HEK293 (cell line): Measurements from ENCODE around the gene LPIN3.
A peak's percentile ranks its signal among the peaks of the same experiment; 100 is the strongest.

Experiments
- GFI1B ChIP-seq: fragments of 450-650 bp; formaldehyde crosslinking; IDR thresholded peaks from 2 replicates; pipeline ENCODE4 v1.5.1; 2016; ENCODE audit warnings: missing biosample characterization, missing genetic modification characterization
- HOXC10 ChIP-seq: sonication (generic); formaldehyde crosslinking; IDR thresholded peaks from 2 replicates; pipeline ENCODE4 v1.8.1; 2023; ENCODE audit warnings: mild to moderate bottlenecking, missing genetic modification reagents
- KLF16 ChIP-seq: fragments of 450-650 bp; formaldehyde crosslinking; IDR thresholded peaks from 2 replicates; pipeline ENCODE4 v1.5.1; 2017; ENCODE audit warnings: missing biosample characterization, missing genetic modification characterization
- MZF1 ChIP-seq: fragments of 450-650 bp; formaldehyde crosslinking; IDR thresholded peaks from 2 replicates; pipeline ENCODE4 v1.5.1; 2017; ENCODE audit warnings: missing biosample characterization, missing genetic modification characterization, borderline replicate concordance
- ZBTB7A ChIP-seq: fragments of 450-650 bp; formaldehyde crosslinking; IDR thresholded peaks from 2 replicates; pipeline ENCODE4 v1.5.1; 2016; ENCODE audit warnings: low read depth, missing biosample characterization, missing genetic modification characterization
- ZFP41 ChIP-seq: fragments of 450-650 bp; formaldehyde crosslinking; IDR thresholded peaks from 2 replicates; pipeline ENCODE4 v1.5.1; 2016; ENCODE audit warnings: missing biosample characterization, missing genetic modification characterization, borderline replicate concordance
- ZIC2 ChIP-seq: fragments of 450-650 bp; formaldehyde crosslinking; IDR thresholded peaks from 2 replicates; pipeline ENCODE4 v1.5.1; 2016; ENCODE audit warnings: missing biosample characterization, missing genetic modification characterization
- ZNF155 ChIP-seq: fragments of 450-650 bp; formaldehyde crosslinking; IDR thresholded peaks from 2 replicates; pipeline ENCODE4 v1.5.1; 2016; ENCODE audit warnings: missing biosample characterization, missing genetic modification characterization
- ZNF404 ChIP-seq: fragments of 450-650 bp; formaldehyde crosslinking; IDR thresholded peaks from 2 replicates; pipeline ENCODE4 v1.5.1; 2017; ENCODE audit warnings: missing biosample characterization, missing genetic modification characterization
- ZNF426 ChIP-seq: fragments of 450-650 bp; formaldehyde crosslinking; IDR thresholded peaks from 2 replicates; pipeline ENCODE4 v1.5.1; 2017; ENCODE audit warnings: missing biosample characterization, missing genetic modification characterization, mild to moderate bottlenecking, inconsistent platforms, moderate library complexity
- ZNF549 ChIP-seq: fragments of 450-650 bp; IDR thresholded peaks from 2 replicates; pipeline ENCODE4 v1.5.1; 2018; ENCODE audit warnings: missing biosample characterization, missing genetic modification characterization, mild to moderate bottlenecking, inconsistent platforms, moderate library complexity
- ZNF76 ChIP-seq: fragments of 450-650 bp; formaldehyde crosslinking; IDR thresholded peaks from 2 replicates; pipeline ENCODE4; 2016; ENCODE audit warnings: low read depth, missing biosample characterization, missing genetic modification characterization, borderline replicate concordance
- TF ChIP-seq, protein P1 (sequence below): fragments of 450-650 bp; formaldehyde crosslinking; IDR thresholded peaks from 2 replicates; pipeline ENCODE4 v1.5.1; 2016; ENCODE audit warnings: missing biosample characterization, missing genetic modification characterization
- TF ChIP-seq, protein P2 (sequence below): fragments of 450-650 bp; formaldehyde crosslinking; IDR thresholded peaks from 2 replicates; pipeline ENCODE4 v1.5.1; 2016; ENCODE audit warnings: missing biosample characterization, missing genetic modification characterization, borderline replicate concordance
- TF ChIP-seq, protein P3 (sequence below): fragments of 450-650 bp; formaldehyde crosslinking; IDR thresholded peaks from 2 replicates; pipeline ENCODE4 v1.5.0; 2017; ENCODE audit warnings: missing biosample characterization, missing genetic modification characterization, borderline replicate concordance
- TF ChIP-seq, protein P4 (sequence below): fragments of 450-650 bp; formaldehyde crosslinking; IDR thresholded peaks from 2 replicates; pipeline ENCODE4 v1.5.1; 2016; ENCODE audit warnings: missing biosample characterization, missing genetic modification characterization
- TF ChIP-seq, protein P5 (sequence below): fragments of 450-650 bp; formaldehyde crosslinking; IDR thresholded peaks from 2 replicates; pipeline ENCODE4 v1.5.1; 2016; ENCODE audit warnings: missing biosample characterization, missing genetic modification characterization
- TF ChIP-seq, protein P6 (sequence below): fragments of 450-650 bp; formaldehyde crosslinking; IDR thresholded peaks from 2 replicates; pipeline ENCODE4 v1.5.1; 2016; ENCODE audit warnings: missing biosample characterization, missing genetic modification characterization
- TF ChIP-seq, protein P7 (sequence below): fragments of 450-650 bp; formaldehyde crosslinking; IDR thresholded peaks from 2 replicates; pipeline ENCODE4 v1.5.1; 2016; ENCODE audit warnings: missing biosample characterization, missing genetic modification characterization, low read depth

LPIN3 gene

DNA sequence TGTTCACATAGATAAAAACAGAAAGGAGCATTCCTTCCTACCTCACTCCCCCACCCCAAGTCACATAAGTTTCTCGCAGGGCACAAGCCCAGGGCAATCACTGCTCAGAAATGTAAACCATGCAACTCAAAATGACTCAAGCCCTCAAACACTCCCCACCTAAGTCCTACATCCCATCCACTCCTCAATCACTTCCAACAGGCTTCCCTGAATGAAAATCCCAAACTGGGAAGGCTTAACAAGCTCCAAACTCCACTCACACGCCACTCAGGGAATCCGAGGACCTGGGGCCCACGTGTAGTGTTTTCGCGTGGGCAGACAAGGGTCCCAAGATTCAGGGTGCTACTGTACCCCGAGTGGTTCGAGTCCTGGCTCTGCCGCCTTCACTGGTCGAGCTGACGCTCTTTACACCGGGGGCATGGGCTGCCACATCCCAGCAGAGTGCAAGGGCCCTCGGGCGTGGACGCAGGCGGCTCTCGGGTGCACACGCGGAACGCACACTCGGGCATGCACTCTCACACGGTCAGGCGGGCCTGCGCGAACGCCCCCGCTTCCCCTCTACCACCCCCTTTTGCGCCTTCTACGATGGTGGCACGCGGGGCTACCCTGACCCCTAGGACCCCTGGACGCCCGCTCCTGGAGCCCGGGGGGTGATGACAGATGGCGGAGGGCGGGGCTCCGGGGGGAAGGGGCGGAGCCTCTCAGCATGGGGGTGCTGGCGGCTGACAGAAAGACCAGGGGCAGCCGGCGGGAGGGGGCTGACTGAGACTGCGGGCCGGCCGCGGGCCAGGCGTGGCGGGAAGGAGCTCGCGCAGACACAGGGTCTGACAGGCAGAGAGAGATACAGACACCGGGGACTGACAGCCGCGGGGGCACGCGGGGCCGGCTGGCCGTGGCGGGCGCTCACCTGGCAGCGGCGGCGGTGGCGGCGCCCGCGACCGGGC, 23.7 kb upstream of the LPIN3 start (continued):
- TF ChIP-seq MZF1 (tag by site-specific recombination) (no peak), ZNF155 (tag by site-specific recombination) (no peak), HOXC10 (CRISPR knock-in tag) (no peak), ZIC2 (tag by site-specific recombination) (peak; percentile 81), ZBTB7A (tag by site-specific recombination) (0 out of 2 replicates have a peak, but pooled peaks have one; percentile 57), ZNF549 (tag by site-specific recombination) (no peak), ZFP41 (tag by site-specific recombination) (no peak), ZNF76 (tag by site-specific recombination) (no peak), GFI1B (tag by site-specific recombination) (0 out of 2 replicates have a peak, but pooled peaks have one; percentile 30), KLF16 (peak; percentile 90), ZNF426 (no peak), ZNF404 (tag by site-specific recombination) (no peak)
- TF ChIP-seq, protein P1, sequence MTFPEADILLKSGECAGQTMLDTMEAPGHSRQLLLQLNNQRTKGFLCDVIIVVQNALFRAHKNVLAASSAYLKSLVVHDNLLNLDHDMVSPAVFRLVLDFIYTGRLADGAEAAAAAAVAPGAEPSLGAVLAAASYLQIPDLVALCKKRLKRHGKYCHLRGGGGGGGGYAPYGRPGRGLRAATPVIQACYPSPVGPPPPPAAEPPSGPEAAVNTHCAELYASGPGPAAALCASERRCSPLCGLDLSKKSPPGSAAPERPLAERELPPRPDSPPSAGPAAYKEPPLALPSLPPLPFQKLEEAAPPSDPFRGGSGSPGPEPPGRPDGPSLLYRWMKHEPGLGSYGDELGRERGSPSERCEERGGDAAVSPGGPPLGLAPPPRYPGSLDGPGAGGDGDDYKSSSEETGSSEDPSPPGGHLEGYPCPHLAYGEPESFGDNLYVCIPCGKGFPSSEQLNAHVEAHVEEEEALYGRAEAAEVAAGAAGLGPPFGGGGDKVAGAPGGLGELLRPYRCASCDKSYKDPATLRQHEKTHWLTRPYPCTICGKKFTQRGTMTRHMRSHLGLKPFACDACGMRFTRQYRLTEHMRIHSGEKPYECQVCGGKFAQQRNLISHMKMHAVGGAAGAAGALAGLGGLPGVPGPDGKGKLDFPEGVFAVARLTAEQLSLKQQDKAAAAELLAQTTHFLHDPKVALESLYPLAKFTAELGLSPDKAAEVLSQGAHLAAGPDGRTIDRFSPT = peak; percentile 90
- TF ChIP-seq, protein P2, sequence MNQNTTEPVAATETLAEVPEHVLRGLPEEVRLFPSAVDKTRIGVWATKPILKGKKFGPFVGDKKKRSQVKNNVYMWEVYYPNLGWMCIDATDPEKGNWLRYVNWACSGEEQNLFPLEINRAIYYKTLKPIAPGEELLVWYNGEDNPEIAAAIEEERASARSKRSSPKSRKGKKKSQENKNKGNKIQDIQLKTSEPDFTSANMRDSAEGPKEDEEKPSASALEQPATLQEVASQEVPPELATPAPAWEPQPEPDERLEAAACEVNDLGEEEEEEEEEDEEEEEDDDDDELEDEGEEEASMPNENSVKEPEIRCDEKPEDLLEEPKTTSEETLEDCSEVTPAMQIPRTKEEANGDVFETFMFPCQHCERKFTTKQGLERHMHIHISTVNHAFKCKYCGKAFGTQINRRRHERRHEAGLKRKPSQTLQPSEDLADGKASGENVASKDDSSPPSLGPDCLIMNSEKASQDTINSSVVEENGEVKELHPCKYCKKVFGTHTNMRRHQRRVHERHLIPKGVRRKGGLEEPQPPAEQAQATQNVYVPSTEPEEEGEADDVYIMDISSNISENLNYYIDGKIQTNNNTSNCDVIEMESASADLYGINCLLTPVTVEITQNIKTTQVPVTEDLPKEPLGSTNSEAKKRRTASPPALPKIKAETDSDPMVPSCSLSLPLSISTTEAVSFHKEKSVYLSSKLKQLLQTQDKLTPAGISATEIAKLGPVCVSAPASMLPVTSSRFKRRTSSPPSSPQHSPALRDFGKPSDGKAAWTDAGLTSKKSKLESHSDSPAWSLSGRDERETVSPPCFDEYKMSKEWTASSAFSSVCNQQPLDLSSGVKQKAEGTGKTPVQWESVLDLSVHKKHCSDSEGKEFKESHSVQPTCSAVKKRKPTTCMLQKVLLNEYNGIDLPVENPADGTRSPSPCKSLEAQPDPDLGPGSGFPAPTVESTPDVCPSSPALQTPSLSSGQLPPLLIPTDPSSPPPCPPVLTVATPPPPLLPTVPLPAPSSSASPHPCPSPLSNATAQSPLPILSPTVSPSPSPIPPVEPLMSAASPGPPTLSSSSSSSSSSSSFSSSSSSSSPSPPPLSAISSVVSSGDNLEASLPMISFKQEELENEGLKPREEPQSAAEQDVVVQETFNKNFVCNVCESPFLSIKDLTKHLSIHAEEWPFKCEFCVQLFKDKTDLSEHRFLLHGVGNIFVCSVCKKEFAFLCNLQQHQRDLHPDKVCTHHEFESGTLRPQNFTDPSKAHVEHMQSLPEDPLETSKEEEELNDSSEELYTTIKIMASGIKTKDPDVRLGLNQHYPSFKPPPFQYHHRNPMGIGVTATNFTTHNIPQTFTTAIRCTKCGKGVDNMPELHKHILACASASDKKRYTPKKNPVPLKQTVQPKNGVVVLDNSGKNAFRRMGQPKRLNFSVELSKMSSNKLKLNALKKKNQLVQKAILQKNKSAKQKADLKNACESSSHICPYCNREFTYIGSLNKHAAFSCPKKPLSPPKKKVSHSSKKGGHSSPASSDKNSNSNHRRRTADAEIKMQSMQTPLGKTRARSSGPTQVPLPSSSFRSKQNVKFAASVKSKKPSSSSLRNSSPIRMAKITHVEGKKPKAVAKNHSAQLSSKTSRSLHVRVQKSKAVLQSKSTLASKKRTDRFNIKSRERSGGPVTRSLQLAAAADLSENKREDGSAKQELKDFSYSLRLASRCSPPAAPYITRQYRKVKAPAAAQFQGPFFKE (tag by site-specific recombination) = no peak
- TF ChIP-seq, protein P3, sequence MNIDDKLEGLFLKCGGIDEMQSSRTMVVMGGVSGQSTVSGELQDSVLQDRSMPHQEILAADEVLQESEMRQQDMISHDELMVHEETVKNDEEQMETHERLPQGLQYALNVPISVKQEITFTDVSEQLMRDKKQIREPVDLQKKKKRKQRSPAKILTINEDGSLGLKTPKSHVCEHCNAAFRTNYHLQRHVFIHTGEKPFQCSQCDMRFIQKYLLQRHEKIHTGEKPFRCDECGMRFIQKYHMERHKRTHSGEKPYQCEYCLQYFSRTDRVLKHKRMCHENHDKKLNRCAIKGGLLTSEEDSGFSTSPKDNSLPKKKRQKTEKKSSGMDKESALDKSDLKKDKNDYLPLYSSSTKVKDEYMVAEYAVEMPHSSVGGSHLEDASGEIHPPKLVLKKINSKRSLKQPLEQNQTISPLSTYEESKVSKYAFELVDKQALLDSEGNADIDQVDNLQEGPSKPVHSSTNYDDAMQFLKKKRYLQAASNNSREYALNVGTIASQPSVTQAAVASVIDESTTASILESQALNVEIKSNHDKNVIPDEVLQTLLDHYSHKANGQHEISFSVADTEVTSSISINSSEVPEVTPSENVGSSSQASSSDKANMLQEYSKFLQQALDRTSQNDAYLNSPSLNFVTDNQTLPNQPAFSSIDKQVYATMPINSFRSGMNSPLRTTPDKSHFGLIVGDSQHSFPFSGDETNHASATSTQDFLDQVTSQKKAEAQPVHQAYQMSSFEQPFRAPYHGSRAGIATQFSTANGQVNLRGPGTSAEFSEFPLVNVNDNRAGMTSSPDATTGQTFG (tag by site-specific recombination) = no peak
- TF ChIP-seq, protein P4, sequence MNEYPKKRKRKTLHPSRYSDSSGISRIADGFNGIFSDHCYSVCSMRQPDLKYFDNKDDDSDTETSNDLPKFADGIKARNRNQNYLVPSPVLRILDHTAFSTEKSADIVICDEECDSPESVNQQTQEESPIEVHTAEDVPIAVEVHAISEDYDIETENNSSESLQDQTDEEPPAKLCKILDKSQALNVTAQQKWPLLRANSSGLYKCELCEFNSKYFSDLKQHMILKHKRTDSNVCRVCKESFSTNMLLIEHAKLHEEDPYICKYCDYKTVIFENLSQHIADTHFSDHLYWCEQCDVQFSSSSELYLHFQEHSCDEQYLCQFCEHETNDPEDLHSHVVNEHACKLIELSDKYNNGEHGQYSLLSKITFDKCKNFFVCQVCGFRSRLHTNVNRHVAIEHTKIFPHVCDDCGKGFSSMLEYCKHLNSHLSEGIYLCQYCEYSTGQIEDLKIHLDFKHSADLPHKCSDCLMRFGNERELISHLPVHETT (tag by site-specific recombination) = no peak
- TF ChIP-seq, protein P5, sequence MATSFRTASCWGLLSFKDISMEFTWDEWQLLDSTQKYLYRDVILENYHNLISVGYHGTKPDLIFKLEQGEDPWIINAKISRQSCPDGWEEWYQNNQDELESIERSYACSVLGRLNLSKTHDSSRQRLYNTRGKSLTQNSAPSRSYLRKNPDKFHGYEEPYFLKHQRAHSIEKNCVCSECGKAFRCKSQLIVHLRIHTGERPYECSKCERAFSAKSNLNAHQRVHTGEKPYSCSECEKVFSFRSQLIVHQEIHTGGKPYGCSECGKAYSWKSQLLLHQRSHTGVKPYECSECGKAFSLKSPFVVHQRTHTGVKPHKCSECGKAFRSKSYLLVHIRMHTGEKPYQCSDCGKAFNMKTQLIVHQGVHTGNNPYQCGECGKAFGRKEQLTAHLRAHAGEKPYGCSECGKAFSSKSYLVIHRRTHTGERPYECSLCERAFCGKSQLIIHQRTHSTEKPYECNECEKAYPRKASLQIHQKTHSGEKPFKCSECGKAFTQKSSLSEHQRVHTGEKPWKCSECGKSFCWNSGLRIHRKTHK = no peak
- TF ChIP-seq, protein P6, sequence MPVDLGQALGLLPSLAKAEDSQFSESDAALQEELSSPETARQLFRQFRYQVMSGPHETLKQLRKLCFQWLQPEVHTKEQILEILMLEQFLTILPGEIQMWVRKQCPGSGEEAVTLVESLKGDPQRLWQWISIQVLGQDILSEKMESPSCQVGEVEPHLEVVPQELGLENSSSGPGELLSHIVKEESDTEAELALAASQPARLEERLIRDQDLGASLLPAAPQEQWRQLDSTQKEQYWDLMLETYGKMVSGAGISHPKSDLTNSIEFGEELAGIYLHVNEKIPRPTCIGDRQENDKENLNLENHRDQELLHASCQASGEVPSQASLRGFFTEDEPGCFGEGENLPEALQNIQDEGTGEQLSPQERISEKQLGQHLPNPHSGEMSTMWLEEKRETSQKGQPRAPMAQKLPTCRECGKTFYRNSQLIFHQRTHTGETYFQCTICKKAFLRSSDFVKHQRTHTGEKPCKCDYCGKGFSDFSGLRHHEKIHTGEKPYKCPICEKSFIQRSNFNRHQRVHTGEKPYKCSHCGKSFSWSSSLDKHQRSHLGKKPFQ (tag by site-specific recombination) = no peak
- TF ChIP-seq, protein P7, sequence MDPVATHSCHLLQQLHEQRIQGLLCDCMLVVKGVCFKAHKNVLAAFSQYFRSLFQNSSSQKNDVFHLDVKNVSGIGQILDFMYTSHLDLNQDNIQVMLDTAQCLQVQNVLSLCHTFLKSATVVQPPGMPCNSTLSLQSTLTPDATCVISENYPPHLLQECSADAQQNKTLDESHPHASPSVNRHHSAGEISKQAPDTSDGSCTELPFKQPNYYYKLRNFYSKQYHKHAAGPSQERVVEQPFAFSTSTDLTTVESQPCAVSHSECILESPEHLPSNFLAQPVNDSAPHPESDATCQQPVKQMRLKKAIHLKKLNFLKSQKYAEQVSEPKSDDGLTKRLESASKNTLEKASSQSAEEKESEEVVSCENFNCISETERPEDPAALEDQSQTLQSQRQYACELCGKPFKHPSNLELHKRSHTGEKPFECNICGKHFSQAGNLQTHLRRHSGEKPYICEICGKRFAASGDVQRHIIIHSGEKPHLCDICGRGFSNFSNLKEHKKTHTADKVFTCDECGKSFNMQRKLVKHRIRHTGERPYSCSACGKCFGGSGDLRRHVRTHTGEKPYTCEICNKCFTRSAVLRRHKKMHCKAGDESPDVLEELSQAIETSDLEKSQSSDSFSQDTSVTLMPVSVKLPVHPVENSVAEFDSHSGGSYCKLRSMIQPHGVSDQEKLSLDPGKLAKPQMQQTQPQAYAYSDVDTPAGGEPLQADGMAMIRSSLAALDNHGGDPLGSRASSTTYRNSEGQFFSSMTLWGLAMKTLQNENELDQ = no peak
